ENCODE data around the gene POR. TPM values are rescaled to one million over a fixed set of nuclear protein-coding genes. Genes with fewer than 3 reads are reported as not detected.
"Not testable (repeated sequence)": the region's sequence is repeated elsewhere in the genome, so short reads cannot be mapped to it uniquely, and the experiment has no call there.

The POR gene
- polyA plus RNA-seq, 1 donor, result 30.7 TPM

- no peak for DNase-seq (ENCODE audit: low read depth)
Measured at GRCh38 chr7:75885036-75885435, 29.9 kb upstream of the POR start.

GRCh38 chr7:75887669-75888369 lies 27.1 kb upstream of the POR start:
- no peak for DNase-seq (ENCODE audit: low read depth)

- no peak for DNase-seq (ENCODE audit: low read depth)
Measured at GRCh38 chr7:75888464-75889222, 26.3 kb upstream of the POR start.

GRCh38 chr7:75889223-75889825 lies 25.6 kb upstream of the POR start:
- DNase-seq (ENCODE audit: low read depth), result no peak

GRCh38 chr7:75889826-75890225 lies 25.1 kb upstream of the POR start:
- no peak for DNase-seq (ENCODE audit: low read depth)

- not testable (repeated sequence) for DNase-seq (ENCODE audit: low read depth)
Measured at GRCh38 chr7:75891237-75891636, 23.7 kb upstream of the POR start.

GRCh38 chr7:75891815-75892411 lies 23.0 kb upstream of the POR start:
- no peak for DNase-seq (ENCODE audit: low read depth)

- no peak for DNase-seq (ENCODE audit: low read depth)
Measured at GRCh38 chr7:75892634-75893272, 22.2 kb upstream of the POR start.

- no peak for DNase-seq (ENCODE audit: low read depth)
Measured at GRCh38 chr7:75896803-75897327, 18.1 kb upstream of the POR start.

- no peak for DNase-seq (ENCODE audit: low read depth)
Measured at GRCh38 chr7:75900617-75901315, 14.2 kb upstream of the POR start.

GRCh38 chr7:75905785-75906604 lies 9.0 kb upstream of the POR start:
- DNase-seq (ENCODE audit: low read depth), result no peak

- DNase-seq (ENCODE audit: low read depth), result no peak
Measured at GRCh38 chr7:75906991-75907667, 7.8 kb upstream of the POR start.

- DNase-seq (ENCODE audit: low read depth), result not testable (repeated sequence)
Measured at GRCh38 chr7:75907668-75908039, 7.3 kb upstream of the POR start.

- no peak for DNase-seq (ENCODE audit: low read depth)
Measured at GRCh38 chr7:75909521-75910132, 5.3 kb upstream of the POR start.

- not testable (repeated sequence) for DNase-seq (ENCODE audit: low read depth)
Measured at GRCh38 chr7:75911186-75911585, 3.8 kb upstream of the POR start.

GRCh38 chr7:75913437-75913836 lies 1.5 kb upstream of the POR start:
- DNase-seq (ENCODE audit: low read depth), result no peak

GRCh38 chr7:75914169-75914654 lies 743 bp upstream of the POR start:
- DNase-seq (ENCODE audit: low read depth), result no peak

- DNase-seq (ENCODE audit: low read depth), result no peak
Measured at GRCh38 chr7:75915416-75916156, 631 bp downstream of the POR start.

All from forelimb muscle (tissue), 1 donor.